ENCODE data around the gene KIF25.
A peak's percentile ranks its signal among the peaks of the same experiment; 100 is the strongest.
"Not testable (repeated sequence)": the region's sequence is repeated elsewhere in the genome, so short reads cannot be mapped to it uniquely, and the experiment has no call there.

The KIF25 gene

DNA sequence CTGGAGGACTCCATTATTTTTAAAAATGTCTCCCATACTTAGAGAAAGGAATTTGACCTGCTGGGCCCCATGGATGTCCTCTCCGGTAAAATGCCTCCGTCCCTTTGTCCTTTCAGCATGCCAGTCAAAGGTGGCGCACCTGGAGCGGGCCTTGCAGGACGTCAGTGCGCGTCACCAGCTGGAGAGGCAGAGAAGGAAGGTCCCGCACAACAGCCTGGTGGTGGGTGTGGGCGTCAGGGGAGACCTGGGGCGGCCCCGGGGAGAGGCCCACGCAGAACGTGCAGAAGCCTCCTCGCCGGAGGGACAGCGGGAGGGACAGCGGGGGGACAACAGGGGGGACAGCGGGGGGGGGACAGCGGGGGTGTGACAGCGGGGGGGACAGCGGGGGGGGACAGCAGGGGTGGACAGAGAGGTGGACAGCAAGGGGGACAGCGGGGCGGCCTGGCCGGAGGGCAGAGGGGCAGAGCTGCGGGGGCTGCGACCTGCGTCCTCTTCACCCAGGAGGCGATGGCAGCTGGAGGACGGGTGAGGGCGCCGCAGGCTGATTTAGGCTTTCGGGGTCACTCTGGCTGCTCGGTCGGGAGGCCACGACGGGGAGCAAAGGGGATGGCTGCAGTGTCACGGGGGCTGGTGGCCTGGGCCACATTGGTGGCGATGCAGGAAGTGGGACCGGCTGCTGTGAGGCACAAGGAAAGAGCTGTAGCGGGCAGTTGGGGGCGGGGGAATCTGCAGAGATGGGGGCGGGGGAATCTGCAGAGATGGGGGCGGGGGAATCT is 859 bp upstream of the KIF25 start:
- no peaks in the 10 kb centered on the region for H3K36me3 ChIP-seq (ENCODE audit: control insufficient read depth, insufficient read depth, low read length)
- no peak overlapping the region for H3K27ac ChIP-seq (ENCODE audit: low read depth, low read length)
- H3K9ac ChIP-seq (ENCODE audit: low read length): peak overlapping the region; percentile 54
- no peaks in the 10 kb centered on the region for H3K27me3 ChIP-seq (ENCODE audit: control insufficient read depth, insufficient read depth, low read length)
- H3K4me3 ChIP-seq (ENCODE audit: low read depth, low read length): peak overlapping the region; percentile 48
- peaks cover 4% of the 10 kb centered on the region; the same call in 1 of the 2 replicates for H3K9me3 ChIP-seq (ENCODE audit: control insufficient read depth, insufficient read depth, low read depth, low read length)
- peaks cover 10% of the 10 kb centered on the region; the same call in 1 of the 2 replicates for H3K4me1 ChIP-seq (ENCODE audit: control insufficient read depth, insufficient read depth, low read length)

GRCh38 chr6:167998215-167998614 is 744 bp downstream of the KIF25 start:
- H3K27me3 ChIP-seq (ENCODE audit: control insufficient read depth, insufficient read depth, low read length): no peaks in the 10 kb centered on the region
- no peak overlapping the region for H3K27ac ChIP-seq (ENCODE audit: low read depth, low read length)
- peaks cover 10% of the 10 kb centered on the region; the same call in 1 of the 2 replicates for H3K4me1 ChIP-seq (ENCODE audit: control insufficient read depth, insufficient read depth, low read length)

DNA sequence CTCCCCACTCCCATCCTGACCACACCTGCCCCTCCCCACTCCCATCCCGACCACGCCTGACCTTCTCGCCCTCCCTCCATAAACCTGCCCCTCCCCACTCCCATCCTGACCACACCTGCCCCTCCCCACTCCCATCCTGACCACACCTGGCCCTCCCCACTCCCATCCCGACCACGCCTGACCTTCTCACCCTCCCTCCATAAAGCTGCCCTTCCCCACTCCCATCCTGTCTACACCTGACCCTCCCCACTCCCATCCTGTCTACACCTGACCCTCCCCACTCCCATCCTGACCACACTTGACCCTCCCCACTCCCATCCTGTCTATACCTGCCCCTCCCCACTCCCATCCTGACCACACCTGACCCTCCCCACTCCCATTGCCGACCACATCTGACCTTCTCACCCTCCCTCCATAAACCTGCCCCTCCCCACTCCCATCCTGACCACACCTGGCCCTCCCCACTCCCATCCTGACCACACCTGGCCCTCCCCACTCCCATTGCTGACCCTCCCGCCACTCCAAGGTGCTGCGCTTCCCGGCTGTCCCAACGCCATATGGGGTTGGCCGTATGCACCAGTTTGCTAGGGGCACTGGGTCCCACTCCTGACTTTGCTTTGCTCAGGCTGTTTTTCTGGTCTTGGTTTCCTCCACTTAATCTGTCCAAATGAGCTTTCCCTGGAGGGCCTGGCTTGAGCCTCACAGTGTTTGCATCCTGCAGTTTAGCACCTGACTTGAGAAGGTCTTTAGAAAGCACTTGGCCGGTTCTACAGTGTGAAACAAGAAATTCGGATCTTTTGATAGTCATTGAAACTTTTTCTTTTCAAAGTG is 2.9 kb downstream of the KIF25 start:
- H3K9me3 ChIP-seq (ENCODE audit: control insufficient read depth, insufficient read depth, low read depth, low read length): 0 out of 2 replicates have a peak, but pooled peaks cover 2% of the 10 kb centered on the region
- H3K27ac ChIP-seq (ENCODE audit: low read depth, low read length): no peak overlapping the region
- H3K4me3 ChIP-seq (ENCODE audit: low read depth, low read length): no peak overlapping the region
- H3K9ac ChIP-seq (ENCODE audit: low read length): no peak overlapping the region
- H3K36me3 ChIP-seq (ENCODE audit: control insufficient read depth, insufficient read depth, low read length): no peaks in the 10 kb centered on the region
- peaks cover 10% of the 10 kb centered on the region; the same call in 1 of the 2 replicates for H3K4me1 ChIP-seq (ENCODE audit: control insufficient read depth, insufficient read depth, low read length)
- H3K27me3 ChIP-seq (ENCODE audit: control insufficient read depth, insufficient read depth, low read length): no peaks in the 10 kb centered on the region

More at GRCh38 chr6:167998215-167998614, 744 bp downstream of the KIF25 start:
- no peak overlapping the region for H3K9ac ChIP-seq (ENCODE audit: low read length)
- H3K36me3 ChIP-seq (ENCODE audit: control insufficient read depth, insufficient read depth, low read length): no peaks in the 10 kb centered on the region
- H3K9me3 ChIP-seq (ENCODE audit: control insufficient read depth, insufficient read depth, low read depth, low read length): peaks cover 4% of the 10 kb centered on the region; the same call in 1 of the 2 replicates
- no peak overlapping the region for H3K4me3 ChIP-seq (ENCODE audit: low read depth, low read length)

DNA sequence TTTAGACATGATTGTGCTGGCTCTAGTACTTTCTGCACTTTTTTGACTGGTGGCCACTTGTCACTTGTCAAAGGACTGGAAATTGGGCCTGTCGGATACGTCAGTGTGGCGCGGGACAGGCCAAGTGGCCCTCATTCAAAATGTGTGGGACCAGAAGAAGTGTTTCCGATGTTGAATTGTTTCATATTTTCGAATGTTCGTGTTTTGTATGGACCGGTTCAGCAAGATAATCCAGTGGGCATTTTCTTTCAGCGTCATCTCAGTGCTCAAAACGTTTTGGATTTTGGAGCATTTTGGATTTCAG is 3.5 kb downstream of the KIF25 start:
- H3K27me3 ChIP-seq (ENCODE audit: control insufficient read depth, insufficient read depth, low read length): no peaks in the 10 kb centered on the region
- H3K4me3 ChIP-seq (ENCODE audit: low read depth, low read length): no peak overlapping the region
- H3K27ac ChIP-seq (ENCODE audit: low read depth, low read length): no peak overlapping the region
- H3K4me1 ChIP-seq (ENCODE audit: control insufficient read depth, insufficient read depth, low read length): peaks cover 10% of the 10 kb centered on the region; the same call in 1 of the 2 replicates
- 0 out of 2 replicates have a peak, but pooled peaks cover 2% of the 10 kb centered on the region for H3K9me3 ChIP-seq (ENCODE audit: control insufficient read depth, insufficient read depth, low read depth, low read length)
- H3K9ac ChIP-seq (ENCODE audit: low read length): no peak overlapping the region
- no peaks in the 10 kb centered on the region for H3K36me3 ChIP-seq (ENCODE audit: control insufficient read depth, insufficient read depth, low read length)

- H3K4me3 ChIP-seq (ENCODE audit: low read depth, low read length); H3K4me1 ChIP-seq (ENCODE audit: control insufficient read depth, insufficient read depth, low read length); H3K27ac ChIP-seq (ENCODE audit: low read depth, low read length); H3K9ac ChIP-seq (ENCODE audit: low read length); H3K9me3 ChIP-seq (ENCODE audit: control insufficient read depth, insufficient read depth, low read depth, low read length); H3K27me3 ChIP-seq (ENCODE audit: control insufficient read depth, insufficient read depth, low read length); H3K36me3 ChIP-seq (ENCODE audit: control insufficient read depth, insufficient read depth, low read length): not testable (repeated sequence)
Observed at GRCh38 chr6:168001514-168001913, 4.0 kb downstream of the KIF25 start.

DNA sequence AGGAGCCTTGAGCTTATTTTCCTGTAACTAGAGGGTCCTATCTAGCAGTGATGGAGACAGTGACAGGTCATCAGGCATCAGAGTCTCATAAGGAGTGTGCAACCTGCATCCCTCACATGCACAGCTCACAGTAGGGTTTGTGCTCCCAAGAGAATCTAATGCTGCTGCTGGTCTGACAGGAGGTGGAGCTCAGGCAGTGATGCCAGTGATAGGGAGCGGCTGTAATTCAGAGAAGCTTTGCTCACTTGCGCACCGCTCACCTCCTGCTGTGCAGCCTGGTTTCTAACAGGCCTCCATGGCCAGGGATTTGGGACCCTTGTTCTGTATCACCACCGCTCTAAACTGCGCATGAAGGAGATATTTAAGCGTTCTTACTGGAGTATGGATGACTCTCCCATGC is 5.3 kb downstream of the KIF25 start:
- Histone ChIP-seq H3K27me3 (ENCODE audit: control insufficient read depth, insufficient read depth, low read length) (no peaks in the 10 kb centered on the region), H3K4me1 (ENCODE audit: control insufficient read depth, insufficient read depth, low read length) (0 out of 2 replicates have a peak, but pooled peaks cover 1% of the 10 kb centered on the region), H3K9ac (ENCODE audit: low read length) (no peak overlapping the region), H3K27ac (ENCODE audit: low read depth, low read length) (no peak overlapping the region), H3K4me3 (ENCODE audit: low read depth, low read length) (no peak overlapping the region), H3K36me3 (ENCODE audit: control insufficient read depth, insufficient read depth, low read length) (no peaks in the 10 kb centered on the region), H3K9me3 (ENCODE audit: control insufficient read depth, insufficient read depth, low read depth, low read length) (peaks cover 2% of the 10 kb centered on the region; the same call in 1 of the 2 replicates)

- no peak overlapping the region for H3K9ac ChIP-seq (ENCODE audit: low read length)
- no peaks in the 10 kb centered on the region for H3K36me3 ChIP-seq (ENCODE audit: control insufficient read depth, insufficient read depth, low read length)
- H3K9me3 ChIP-seq (ENCODE audit: control insufficient read depth, insufficient read depth, low read depth, low read length): peaks cover 2% of the 10 kb centered on the region; the same call in 1 of the 2 replicates
- H3K4me3 ChIP-seq (ENCODE audit: low read depth, low read length): no peak overlapping the region
- H3K27ac ChIP-seq (ENCODE audit: low read depth, low read length): no peak overlapping the region
- no peaks in the 10 kb centered on the region for H3K27me3 ChIP-seq (ENCODE audit: control insufficient read depth, insufficient read depth, low read length)
- H3K4me1 ChIP-seq (ENCODE audit: control insufficient read depth, insufficient read depth, low read length): no peaks in the 10 kb centered on the region
Observed at GRCh38 chr6:168004023-168004422, 6.6 kb downstream of the KIF25 start.

DNA sequence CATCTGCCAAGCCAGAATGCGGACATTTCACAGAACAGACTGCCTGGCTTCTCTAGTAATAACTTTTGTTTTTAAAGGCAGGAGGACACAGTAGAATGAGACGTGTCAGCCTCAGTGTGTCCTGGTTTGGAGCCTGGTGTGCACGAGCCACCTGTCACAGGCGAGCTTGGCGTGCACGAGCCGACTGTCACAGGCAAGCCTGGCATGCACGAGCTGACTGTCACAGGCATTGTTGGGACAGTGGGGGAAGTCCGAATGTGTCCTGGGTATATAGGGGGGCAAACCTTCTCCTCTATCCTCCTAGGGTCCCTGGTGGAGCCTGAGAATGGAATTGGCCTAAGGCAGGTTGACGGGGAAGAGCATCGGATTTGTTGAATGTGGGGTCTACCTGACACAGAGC is 7.5 kb downstream of the KIF25 start:
- H3K4me1 ChIP-seq (ENCODE audit: control insufficient read depth, insufficient read depth, low read length): no peaks in the 10 kb centered on the region
- peaks cover 4% of the 10 kb centered on the region; the same call in 1 of the 2 replicates for H3K9me3 ChIP-seq (ENCODE audit: control insufficient read depth, insufficient read depth, low read depth, low read length)
- H3K4me3 ChIP-seq (ENCODE audit: low read depth, low read length): no peak overlapping the region
- no peaks in the 10 kb centered on the region for H3K36me3 ChIP-seq (ENCODE audit: control insufficient read depth, insufficient read depth, low read length)
- no peak overlapping the region for H3K27ac ChIP-seq (ENCODE audit: low read depth, low read length)
- no peaks in the 10 kb centered on the region for H3K27me3 ChIP-seq (ENCODE audit: control insufficient read depth, insufficient read depth, low read length)
- H3K9ac ChIP-seq (ENCODE audit: low read length): no peak overlapping the region

DNA sequence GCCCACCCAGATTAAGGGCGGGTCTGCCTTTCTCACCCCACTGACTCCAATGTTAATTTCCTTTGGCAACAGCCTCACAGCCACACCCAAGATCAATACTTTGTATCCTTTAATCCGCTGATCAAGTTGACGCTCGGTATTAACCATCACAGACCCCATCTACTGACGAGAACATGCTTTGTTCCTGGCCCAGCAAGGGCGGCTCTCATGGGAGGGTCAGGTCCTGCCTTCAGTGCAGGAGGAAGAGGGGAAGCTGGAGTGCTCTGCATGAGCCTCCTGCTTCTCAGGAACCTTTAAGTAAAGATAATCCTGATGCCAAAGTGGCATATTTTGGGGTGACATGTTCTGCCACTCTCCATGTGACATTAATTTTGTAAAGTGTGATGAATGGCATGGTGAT is 8.3 kb downstream of the KIF25 start:
- Histone ChIP-seq H3K4me1 (ENCODE audit: control insufficient read depth, insufficient read depth, low read length) (no peaks in the 10 kb centered on the region), H3K27me3 (ENCODE audit: control insufficient read depth, insufficient read depth, low read length) (no peaks in the 10 kb centered on the region), H3K27ac (ENCODE audit: low read depth, low read length) (no peak overlapping the region)

GRCh38 chr6:168007592-168008338 is 10.3 kb downstream of the KIF25 start:
- peaks cover 26% of the 10 kb centered on the region for H3K9me3 ChIP-seq (ENCODE audit: control insufficient read depth, insufficient read depth, low read depth, low read length)
- no peaks in the 10 kb centered on the region for H3K36me3 ChIP-seq (ENCODE audit: control insufficient read depth, insufficient read depth, low read length)
- no peak overlapping the region for H3K4me3 ChIP-seq (ENCODE audit: low read depth, low read length)
- H3K9ac ChIP-seq (ENCODE audit: low read length): no peak overlapping the region
- H3K4me1 ChIP-seq (ENCODE audit: control insufficient read depth, insufficient read depth, low read length): no peaks in the 10 kb centered on the region
- no peaks in the 10 kb centered on the region for H3K27me3 ChIP-seq (ENCODE audit: control insufficient read depth, insufficient read depth, low read length)
- no peak overlapping the region for H3K27ac ChIP-seq (ENCODE audit: low read depth, low read length)

More for the DNA sequence above, 8.3 kb downstream of the KIF25 start:
- Histone ChIP-seq H3K4me3 (ENCODE audit: low read depth, low read length) (no peak overlapping the region), H3K9ac (ENCODE audit: low read length) (no peak overlapping the region), H3K9me3 (ENCODE audit: control insufficient read depth, insufficient read depth, low read depth, low read length) (peaks cover 11% of the 10 kb centered on the region; the same call in 1 of the 2 replicates), H3K36me3 (ENCODE audit: control insufficient read depth, insufficient read depth, low read length) (no peaks in the 10 kb centered on the region)

All from HUES6 (cell line).